Muscle layer of duodenum (tissue), 2 donors: Measurements from ENCODE around the gene GALNTL6.

Source experiments
- H3K27ac ChIP-seq: one replicate; pipeline ENCODE4 v1.7.0; 2013; ENCODE audit warnings: mild to moderate bottlenecking, low read length
- H3K27me3 ChIP-seq: one replicate; pipeline ENCODE4 v1.7.0; 2013; ENCODE audit warnings: low read depth, mild to moderate bottlenecking, control low read depth, low read length
- H3K36me3 ChIP-seq, 2 donors: one replicate each; pipeline ENCODE4 v1.7.0; 2013; ENCODE audit warnings: low read length in 2 of 2, control low read depth in 1 of 2, mild to moderate bottlenecking in 1 of 2; ENCODE audit not compliant: insufficient read depth in 2 of 2, control insufficient read depth in 1 of 2
- H3K4me1 ChIP-seq, 2 donors: one replicate each; pipeline ENCODE4 v1.7.0; 2013; ENCODE audit warnings: low read length in 2 of 2, mild to moderate bottlenecking in 2 of 2, control low read depth in 1 of 2, moderate library complexity in 1 of 2; ENCODE audit not compliant: insufficient read depth in 2 of 2, control insufficient read depth in 1 of 2
- H3K4me3 ChIP-seq, 2 donors: one replicate each; pipeline ENCODE4 v1.7.0; 2013; ENCODE audit warnings: low read length in 2 of 2, low read depth in 1 of 2, mild to moderate bottlenecking in 1 of 2
- H3K9me3 ChIP-seq, 2 donors: one replicate each; pipeline ENCODE4 v1.7.0; 2013; ENCODE audit warnings: low read length in 2 of 2, control low read depth in 1 of 2, mild to moderate bottlenecking in 1 of 2; ENCODE audit not compliant: control insufficient read depth in 1 of 2
- donor health status: healthy.

The GALNTL6 gene

DNA sequence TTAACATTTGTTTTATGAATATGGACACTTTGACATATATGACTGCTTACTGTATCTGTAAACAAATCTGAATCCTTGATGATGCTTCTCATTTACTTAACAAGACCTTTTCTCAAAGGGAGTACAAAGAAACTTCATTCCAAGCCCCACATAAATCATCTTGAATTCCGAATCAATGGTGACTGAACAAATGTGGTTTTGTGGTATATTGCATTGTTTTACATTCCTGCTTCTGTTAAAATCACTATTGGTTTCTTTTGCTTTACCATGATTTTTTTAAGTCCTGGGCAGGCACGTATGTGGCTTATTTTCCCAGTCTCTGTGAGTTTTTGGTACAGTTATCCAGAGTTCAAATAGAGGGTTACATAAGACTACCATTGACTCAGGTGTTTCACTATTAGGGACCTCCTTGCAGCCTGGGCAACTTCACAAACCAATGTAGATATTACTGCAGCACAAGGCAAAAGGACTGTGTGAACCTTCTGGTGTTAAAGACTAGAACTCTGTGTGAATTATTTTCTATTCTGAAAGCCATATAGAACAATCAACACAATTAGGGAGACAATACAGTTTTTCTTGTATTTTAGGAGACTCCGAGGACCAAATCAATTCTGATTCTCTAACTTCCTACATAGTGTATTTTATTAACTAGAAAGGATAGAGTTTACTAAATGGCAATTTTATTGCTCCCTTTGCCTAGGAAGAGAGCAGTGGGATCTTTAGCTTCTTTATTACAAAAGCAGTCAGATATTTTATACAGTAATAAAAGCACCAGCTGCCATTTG lies 196.4 kb downstream of the GALNTL6 start:
- no peaks in the 10 kb centered on the region for H3K36me3 ChIP-seq
- H3K27ac ChIP-seq = no peak overlapping the region
- H3K4me1 ChIP-seq = no peaks in the 10 kb centered on the region
- no peaks in the 10 kb centered on the region for H3K9me3 ChIP-seq
- H3K4me3 ChIP-seq = no peak overlapping the region
- H3K27me3 ChIP-seq = no peaks in the 10 kb centered on the region

DNA sequence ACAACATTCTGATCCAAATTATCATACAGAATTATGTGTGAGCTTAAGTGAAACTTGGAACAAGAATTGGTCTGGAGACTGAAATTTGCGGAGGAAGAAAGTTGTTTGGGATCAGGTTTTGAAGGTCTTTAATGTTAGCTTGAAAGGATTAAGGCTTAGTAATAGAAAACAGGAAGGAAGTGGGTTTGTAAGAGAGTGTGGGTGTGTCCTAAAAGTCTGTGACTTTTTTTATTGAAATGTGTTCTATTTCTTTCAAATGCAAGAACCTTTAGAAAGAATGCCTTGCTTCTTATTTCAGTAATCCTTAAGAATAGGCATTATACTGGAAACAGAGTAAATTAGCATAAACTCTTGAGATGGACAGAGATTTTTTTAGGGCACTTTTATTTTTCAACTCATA lies 198.0 kb downstream of the GALNTL6 start:
- H3K4me1 ChIP-seq = no peaks in the 10 kb centered on the region
- H3K27ac ChIP-seq = no peak overlapping the region
- H3K9me3 ChIP-seq = no peaks in the 10 kb centered on the region
- no peak overlapping the region for H3K4me3 ChIP-seq
- no peaks in the 10 kb centered on the region for H3K27me3 ChIP-seq
- H3K36me3 ChIP-seq = no peaks in the 10 kb centered on the region

DNA sequence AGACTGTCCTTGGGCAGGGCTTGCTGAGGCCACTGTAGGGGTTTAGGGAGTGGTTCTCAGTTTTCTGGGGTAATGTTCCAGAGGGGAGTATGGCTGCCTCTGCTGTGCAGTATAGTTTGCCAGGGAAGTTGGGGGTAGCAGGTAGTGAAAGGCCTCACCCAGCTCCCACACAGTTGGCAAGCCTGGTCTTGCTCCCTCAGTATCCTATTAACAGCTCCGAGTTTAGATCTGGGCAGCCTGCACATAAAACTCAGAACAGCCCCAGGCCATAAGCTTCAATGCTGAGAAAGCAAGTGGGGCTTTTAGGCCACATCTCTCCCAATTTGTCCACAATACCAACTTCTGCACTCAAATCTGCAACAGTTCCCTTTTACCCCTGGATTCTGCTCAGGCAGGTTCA lies 205.2 kb downstream of the GALNTL6 start:
- no peaks in the 10 kb centered on the region for H3K36me3 ChIP-seq
- no peaks in the 10 kb centered on the region for H3K27me3 ChIP-seq
- no peak overlapping the region for H3K4me3 ChIP-seq
- no peak overlapping the region for H3K27ac ChIP-seq
- H3K4me1 ChIP-seq = no peaks in the 10 kb centered on the region
- H3K9me3 ChIP-seq = no peaks in the 10 kb centered on the region

DNA sequence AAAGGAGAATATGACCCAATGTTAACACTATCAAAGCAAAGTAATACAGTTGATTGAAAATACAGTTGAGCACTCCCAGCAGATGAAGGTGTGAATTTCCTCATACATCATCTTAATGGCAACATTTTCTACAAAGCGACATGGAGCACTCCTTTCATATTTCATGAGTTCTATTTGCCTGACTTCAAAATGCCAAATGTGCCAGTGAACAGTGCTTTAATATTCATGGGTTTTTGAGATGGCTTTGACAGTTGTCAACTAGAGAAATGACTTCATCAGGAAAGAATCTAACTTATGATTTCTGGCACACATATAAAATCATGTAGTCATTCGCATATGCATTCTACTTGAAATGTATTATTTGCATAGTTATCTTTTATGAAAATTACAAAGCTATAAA lies 222.4 kb downstream of the GALNTL6 start:
- Histone ChIP-seq H3K4me1 (no peaks in the 10 kb centered on the region), H3K4me3 (no peak overlapping the region), H3K36me3 (no peaks in the 10 kb centered on the region), H3K9me3 (no peaks in the 10 kb centered on the region), H3K27me3 (no peaks in the 10 kb centered on the region), H3K27ac (no peak overlapping the region)

DNA sequence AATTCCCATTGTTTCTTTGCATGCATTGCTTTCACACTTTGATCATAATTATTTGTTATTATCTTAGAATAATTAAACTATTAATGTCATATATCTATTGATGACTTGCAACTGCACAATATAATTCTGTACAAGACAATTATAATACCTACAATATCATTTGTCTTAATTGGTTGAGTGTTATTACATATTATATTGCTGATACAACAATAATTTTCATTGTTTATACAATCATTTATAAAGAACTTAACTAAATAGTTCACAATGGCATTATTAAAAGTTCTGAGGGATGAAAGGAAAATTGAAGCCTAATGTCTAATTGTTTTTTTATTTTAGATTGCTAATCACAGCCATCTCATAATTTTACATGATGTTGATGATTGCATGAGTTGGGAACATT lies 227.6 kb downstream of the GALNTL6 start:
- H3K27ac ChIP-seq = no peak overlapping the region
- no peak overlapping the region for H3K4me3 ChIP-seq
- no peaks in the 10 kb centered on the region for H3K36me3 ChIP-seq

DNA sequence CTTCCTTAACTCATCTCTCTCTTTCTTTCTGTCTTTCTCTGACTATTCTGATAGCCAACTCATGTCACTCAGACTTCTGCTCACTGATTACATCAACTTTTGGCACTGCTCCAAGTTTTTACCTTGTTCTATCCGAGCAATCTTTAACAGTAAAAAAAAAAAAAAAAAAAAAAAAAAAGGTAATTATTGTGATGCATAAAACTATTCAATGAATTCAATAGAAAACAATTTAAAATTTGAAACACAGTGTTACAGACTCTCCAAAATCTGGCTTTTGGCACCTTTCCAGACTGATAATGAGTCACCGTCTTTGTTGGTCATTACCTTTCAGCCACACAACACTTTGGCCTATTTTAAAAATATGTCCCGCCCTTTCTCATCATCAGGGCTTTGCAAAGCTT lies 229.5 kb downstream of the GALNTL6 start:
- Histone ChIP-seq H3K4me3 (no peak overlapping the region), H3K27ac (no peak overlapping the region), H3K9me3 (no peaks in the 10 kb centered on the region), H3K36me3 (no peaks in the 10 kb centered on the region), H3K4me1 (no peaks in the 10 kb centered on the region), H3K27me3 (no peaks in the 10 kb centered on the region)

More for the DNA sequence above, 227.6 kb downstream of the GALNTL6 start:
- H3K4me1 ChIP-seq = no peaks in the 10 kb centered on the region
- H3K9me3 ChIP-seq = no peaks in the 10 kb centered on the region
- H3K27me3 ChIP-seq = no peaks in the 10 kb centered on the region

DNA sequence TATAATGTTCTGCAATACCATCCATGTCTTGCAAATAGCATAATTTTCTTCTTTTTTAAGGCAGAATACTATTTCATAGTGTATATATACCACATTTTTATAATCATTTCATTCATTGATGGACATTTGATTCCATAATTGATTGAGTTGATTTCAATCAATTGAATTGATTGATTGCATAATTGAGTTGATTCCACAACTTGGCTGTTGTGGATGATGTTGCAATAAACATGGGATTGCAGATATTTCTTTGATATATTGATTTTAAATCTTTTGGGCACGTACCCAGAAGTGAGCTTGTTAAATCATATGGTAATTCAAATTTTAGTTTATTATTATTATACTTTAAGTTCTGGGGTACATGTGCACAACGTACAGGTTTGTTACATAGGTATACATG lies 232.8 kb downstream of the GALNTL6 start:
- H3K4me3 ChIP-seq = no peak overlapping the region
- H3K27me3 ChIP-seq = no peaks in the 10 kb centered on the region
- no peaks in the 10 kb centered on the region for H3K9me3 ChIP-seq
- H3K36me3 ChIP-seq = no peaks in the 10 kb centered on the region
- no peaks in the 10 kb centered on the region for H3K4me1 ChIP-seq
- H3K27ac ChIP-seq = no peak overlapping the region

DNA sequence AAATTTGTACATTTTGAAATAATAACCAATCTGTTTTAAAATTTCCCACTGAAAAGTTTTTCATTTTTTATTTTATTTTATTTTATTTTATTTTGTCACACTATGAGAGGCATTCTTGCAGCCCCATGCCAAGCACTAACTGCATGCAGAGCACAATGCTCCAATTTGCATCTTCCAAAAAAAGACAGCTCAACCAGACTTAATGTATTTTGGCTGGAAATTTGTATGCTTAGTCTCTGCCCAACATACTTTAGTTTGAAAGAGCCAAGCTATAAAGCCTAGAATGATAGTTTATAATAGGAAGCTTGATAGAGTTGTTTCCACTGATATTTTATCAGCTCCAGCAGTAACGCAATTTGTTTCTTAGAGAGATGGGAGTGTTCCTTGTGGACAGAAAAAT lies 235.5 kb downstream of the GALNTL6 start:
- Histone ChIP-seq H3K27ac (no peak overlapping the region), H3K36me3 (no peaks in the 10 kb centered on the region)

DNA sequence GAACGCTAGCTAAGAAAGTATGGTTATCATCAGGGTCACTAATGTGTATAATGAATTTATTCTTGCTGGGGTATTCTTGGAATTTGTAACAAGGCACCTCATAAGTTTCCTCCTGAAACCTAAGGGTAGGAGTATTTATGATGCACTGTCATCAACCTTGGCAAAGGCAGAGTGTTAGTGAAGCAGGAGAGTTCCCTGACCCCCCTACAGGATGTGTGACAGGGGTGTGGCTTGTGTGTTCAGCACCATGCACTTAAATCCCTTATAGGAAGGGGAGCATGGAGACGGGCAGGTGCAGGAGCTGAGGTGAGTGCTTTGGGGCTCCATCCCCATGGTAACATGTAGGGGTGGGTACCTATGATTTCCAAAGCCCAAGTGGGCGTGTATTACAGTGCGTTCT lies 237.7 kb downstream of the GALNTL6 start:
- Histone ChIP-seq H3K9me3 (no peaks in the 10 kb centered on the region), H3K4me1 (no peaks in the 10 kb centered on the region), H3K27me3 (no peaks in the 10 kb centered on the region), H3K4me3 (no peak overlapping the region), H3K36me3 (no peaks in the 10 kb centered on the region), H3K27ac (no peak overlapping the region)

More for the DNA sequence above, 235.5 kb downstream of the GALNTL6 start:
- no peaks in the 10 kb centered on the region for H3K4me1 ChIP-seq
- no peak overlapping the region for H3K4me3 ChIP-seq
- no peaks in the 10 kb centered on the region for H3K27me3 ChIP-seq
- no peaks in the 10 kb centered on the region for H3K9me3 ChIP-seq

GRCh38 chr4:172055046-172055445 lies 241.8 kb downstream of the GALNTL6 start:
- Histone ChIP-seq H3K9me3 (no peaks in the 10 kb centered on the region), H3K4me1 (no peaks in the 10 kb centered on the region), H3K27ac (no peak overlapping the region), H3K4me3 (no peak overlapping the region), H3K36me3 (no peaks in the 10 kb centered on the region), H3K27me3 (no peaks in the 10 kb centered on the region)

DNA sequence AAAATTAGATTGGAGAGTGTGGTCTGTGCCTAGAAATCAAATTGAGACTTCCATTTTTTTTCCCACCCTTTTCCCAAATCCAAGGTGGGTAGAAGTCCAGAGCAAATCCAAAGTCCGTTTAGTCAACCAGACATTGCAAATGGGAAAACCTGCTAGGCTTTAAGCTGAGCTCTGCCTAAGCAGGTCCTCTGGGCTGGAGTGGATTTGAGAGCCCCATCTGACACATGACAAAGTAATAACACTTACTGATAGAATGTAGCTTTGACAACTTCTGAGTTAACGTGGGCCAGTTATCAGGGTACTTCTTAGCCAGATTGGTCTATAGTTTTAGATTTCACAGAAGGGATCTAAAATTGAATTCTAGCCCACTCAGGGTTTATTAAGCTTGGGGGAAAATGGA lies 242.3 kb downstream of the GALNTL6 start:
- no peaks in the 10 kb centered on the region for H3K27me3 ChIP-seq
- H3K36me3 ChIP-seq = no peaks in the 10 kb centered on the region
- no peak overlapping the region for H3K27ac ChIP-seq
- no peak overlapping the region for H3K4me3 ChIP-seq
- H3K4me1 ChIP-seq = no peaks in the 10 kb centered on the region
- H3K9me3 ChIP-seq = no peaks in the 10 kb centered on the region

DNA sequence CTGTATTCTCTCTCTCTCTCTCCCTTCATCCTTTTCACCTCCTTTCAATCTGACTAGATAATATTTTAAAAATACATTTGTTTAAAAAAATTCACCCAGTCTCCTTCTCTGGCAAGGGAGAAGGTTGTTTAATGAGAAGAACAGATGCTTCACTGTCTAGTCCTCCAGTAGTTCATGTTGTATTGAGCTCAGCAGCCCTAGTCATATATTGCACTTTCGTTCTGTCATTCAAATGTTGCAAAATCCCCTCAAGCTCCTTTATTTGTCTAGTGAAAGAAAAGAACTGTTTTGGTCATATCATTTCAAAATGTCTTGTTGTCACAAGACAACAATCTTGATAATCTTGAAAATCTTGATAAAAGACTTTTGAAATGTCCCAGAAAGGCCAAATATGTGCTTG lies 248.0 kb downstream of the GALNTL6 start:
- no peaks in the 10 kb centered on the region for H3K4me1 ChIP-seq
- H3K9me3 ChIP-seq = no peaks in the 10 kb centered on the region
- H3K27ac ChIP-seq = no peak overlapping the region
- no peak overlapping the region for H3K4me3 ChIP-seq
- no peaks in the 10 kb centered on the region for H3K27me3 ChIP-seq
- no peaks in the 10 kb centered on the region for H3K36me3 ChIP-seq
